ENCODE results near the gene GGN.

DNA sequence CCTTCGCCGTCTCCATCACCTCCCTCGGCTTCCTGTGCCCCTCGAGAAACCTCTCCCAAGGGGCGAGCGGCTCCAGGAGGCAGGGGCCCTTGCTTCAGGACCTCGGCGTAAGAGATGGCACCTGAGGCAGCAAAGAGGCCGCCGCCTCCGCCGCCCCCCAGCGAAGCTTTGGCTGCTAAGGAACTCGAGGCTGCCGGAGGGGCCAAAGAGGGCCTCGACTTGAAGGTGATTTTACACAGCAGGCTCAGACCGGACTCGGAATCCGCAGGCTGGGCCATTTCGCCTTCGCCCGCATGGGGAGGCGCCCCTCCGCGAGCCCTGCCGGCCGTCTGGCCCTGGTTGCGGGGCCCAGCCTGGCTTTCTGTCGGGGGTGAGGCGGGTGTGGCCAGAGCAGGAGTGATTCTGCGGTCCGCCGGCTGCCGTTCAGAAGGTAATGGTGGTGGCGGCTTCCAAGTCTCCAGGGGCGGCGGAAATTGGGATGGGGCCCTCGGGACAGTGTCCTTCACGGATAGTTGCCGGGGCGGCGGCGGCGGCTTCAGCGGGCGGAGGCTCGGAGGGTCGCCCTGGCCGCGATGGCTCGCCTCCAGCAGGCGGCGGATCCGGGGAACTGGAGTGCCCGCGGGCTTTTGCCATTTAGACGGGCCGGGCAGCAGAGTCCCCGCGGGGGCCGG lies 1.4 kb downstream of the GGN start:
- TF ChIP-seq, protein P1, sequence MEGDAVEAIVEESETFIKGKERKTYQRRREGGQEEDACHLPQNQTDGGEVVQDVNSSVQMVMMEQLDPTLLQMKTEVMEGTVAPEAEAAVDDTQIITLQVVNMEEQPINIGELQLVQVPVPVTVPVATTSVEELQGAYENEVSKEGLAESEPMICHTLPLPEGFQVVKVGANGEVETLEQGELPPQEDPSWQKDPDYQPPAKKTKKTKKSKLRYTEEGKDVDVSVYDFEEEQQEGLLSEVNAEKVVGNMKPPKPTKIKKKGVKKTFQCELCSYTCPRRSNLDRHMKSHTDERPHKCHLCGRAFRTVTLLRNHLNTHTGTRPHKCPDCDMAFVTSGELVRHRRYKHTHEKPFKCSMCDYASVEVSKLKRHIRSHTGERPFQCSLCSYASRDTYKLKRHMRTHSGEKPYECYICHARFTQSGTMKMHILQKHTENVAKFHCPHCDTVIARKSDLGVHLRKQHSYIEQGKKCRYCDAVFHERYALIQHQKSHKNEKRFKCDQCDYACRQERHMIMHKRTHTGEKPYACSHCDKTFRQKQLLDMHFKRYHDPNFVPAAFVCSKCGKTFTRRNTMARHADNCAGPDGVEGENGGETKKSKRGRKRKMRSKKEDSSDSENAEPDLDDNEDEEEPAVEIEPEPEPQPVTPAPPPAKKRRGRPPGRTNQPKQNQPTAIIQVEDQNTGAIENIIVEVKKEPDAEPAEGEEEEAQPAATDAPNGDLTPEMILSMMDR (IDR thresholded peaks at IDR 0.05) = no peak
- TF ChIP-seq POLR2A (IDR thresholded peaks at IDR 0.05) = no peak

Data from Peyer's patch (tissue), 4 donors.